OCI-LY1 (cell line): ENCODE data around the gene DICER1.

Source experiments
- H2AFZ ChIP-seq: fragments of 200-600 bp; sonication (generic), shearing (Covaris generic); 2 replicates; pipeline ENCODE4 v1.6.0; 2014; ENCODE audit warnings: antibody characterized with exemption, mild to moderate bottlenecking, low read length
- H3F3A ChIP-seq: fragments of 200-600 bp; sonication (generic), shearing (Covaris generic); 2 replicates; pipeline ENCODE4 v1.6.0; 2014; ENCODE audit warnings: mild to moderate bottlenecking, antibody characterized with exemption, low read length, moderate library complexity; ENCODE audit not compliant: insufficient read depth
- H3K27ac ChIP-seq: fragments of 200-600 bp; sonication (generic); 2 replicates; pipeline ENCODE4 v1.5.1; 2014; ENCODE audit warnings: low read length, mixed run types, mild to moderate bottlenecking, low read depth; ENCODE audit not compliant: poor library complexity, severe bottlenecking
- H3K27me3 ChIP-seq: fragments of 200-600 bp; sonication (generic); 2 replicates; pipeline ENCODE4 v1.6.0; 2014; ENCODE audit warnings: antibody characterized with exemption, mild to moderate bottlenecking, low read length, moderate library complexity; ENCODE audit not compliant: insufficient read depth
- H3K36me3 ChIP-seq: fragments of 200-600 bp; sonication (generic); 2 replicates; pipeline ENCODE4 v1.6.1; 2014; ENCODE audit warnings: mild to moderate bottlenecking, antibody characterized with exemption, low read length, moderate library complexity, mixed read lengths; ENCODE audit not compliant: insufficient read depth
- H3K4me1 ChIP-seq: fragments of 200-600 bp; sonication (generic); 2 replicates; pipeline ENCODE4 v1.5.1; 2014; ENCODE audit warnings: mild to moderate bottlenecking, low read length, moderate library complexity; ENCODE audit not compliant: insufficient read depth, severe bottlenecking
- H3K4me2 ChIP-seq: fragments of 200-600 bp; sonication (generic), shearing (Covaris generic); 2 replicates; pipeline ENCODE4 v1.6.1; 2014; ENCODE audit warnings: low read length
- H3K4me3 ChIP-seq: fragments of 200-600 bp; sonication (generic); 2 replicates; pipeline ENCODE4 v1.5.1; 2014; ENCODE audit warnings: low read length, low read depth, mild to moderate bottlenecking, mixed read lengths; ENCODE audit not compliant: poor library complexity, severe bottlenecking
- H3K79me2 ChIP-seq: fragments of 200-600 bp; shearing (Covaris generic); 2 replicates; pipeline ENCODE4 v1.6.1; 2016; ENCODE audit warnings: mixed run types, low read length, mixed read lengths; ENCODE audit not compliant: insufficient read depth
- H3K9ac ChIP-seq: fragments of 200-600 bp; sonication (generic), shearing (Covaris generic); 2 replicates; pipeline ENCODE4 v1.6.1; 2014; ENCODE audit warnings: mild to moderate bottlenecking, low read length, mixed read lengths
- H3K9me2 ChIP-seq: fragments of 200-600 bp; sonication (generic), shearing (Covaris generic); 2 replicates; pipeline ENCODE4 v1.6.1; 2014; ENCODE audit warnings: low read depth, mild to moderate bottlenecking, low read length, mixed read lengths
- H3K9me3 ChIP-seq: fragments of 200-600 bp; shearing (Covaris generic); 2 replicates; pipeline ENCODE4 v1.6.1; 2014; ENCODE audit warnings: low read length, mixed read lengths
- H4K20me1 ChIP-seq: fragments of 200-600 bp; sonication (generic), shearing (Covaris generic); 2 replicates; pipeline ENCODE4 v1.6.0; 2016; ENCODE audit warnings: mild to moderate bottlenecking, low read length; ENCODE audit not compliant: insufficient read depth
- CTCF ChIP-seq: fragments of 200-600 bp; sonication (generic), shearing (Covaris generic); IDR thresholded peaks from 2 replicates; pipeline ENCODE4 v1.5.1; 2017; ENCODE audit warnings: mild to moderate bottlenecking, antibody characterized with exemption, low read length, moderate library complexity, mixed read lengths
- EZH2 ChIP-seq: fragments of 200-600 bp; sonication (generic), shearing (Covaris generic); IDR thresholded peaks from 2 replicates; pipeline ENCODE4 v1.8.0; 2017; ENCODE audit warnings: borderline replicate concordance, mixed run types, mild to moderate bottlenecking, antibody characterized with exemption, low read length, moderate library complexity, mixed read lengths

The DICER1 gene

GRCh38 chr14:95091581-95091980 is 65.7 kb downstream of the DICER1 start:
- Histone ChIP-seq H3F3A (no peaks in the 10 kb centered on the region), H3K4me3 (no peak overlapping the region), H3K27me3 (no peaks in the 10 kb centered on the region), H3K9ac (no peak overlapping the region), H4K20me1 (no peaks in the 10 kb centered on the region), H3K36me3 (peaks cover 56% of the 10 kb centered on the region), H2AFZ (no peak overlapping the region), H3K4me1 (no peaks in the 10 kb centered on the region), H3K4me2 (no peak overlapping the region), H3K9me2 (no peaks in the 10 kb centered on the region), H3K9me3 (no peaks in the 10 kb centered on the region), H3K79me2 (no peaks in the 10 kb centered on the region), H3K27ac (no peak overlapping the region)
- TF ChIP-seq CTCF (no peak), EZH2 (no peak)

- Histone ChIP-seq H3K9me3 (no peaks in the 10 kb centered on the region), H3F3A (no peaks in the 10 kb centered on the region), H3K9ac (no peak overlapping the region), H2AFZ (no peak overlapping the region), H3K4me1 (no peaks in the 10 kb centered on the region), H3K27me3 (no peaks in the 10 kb centered on the region), H4K20me1 (no peaks in the 10 kb centered on the region), H3K9me2 (no peaks in the 10 kb centered on the region), H3K27ac (no peak overlapping the region), H3K4me3 (no peak overlapping the region), H3K4me2 (no peak overlapping the region), H3K36me3 (peaks cover 58% of the 10 kb centered on the region), H3K79me2 (no peaks in the 10 kb centered on the region)
- TF ChIP-seq CTCF: no peak
- no peak for TF ChIP-seq EZH2
These were observed 68.7 kb downstream of the DICER1 start for GRCh38 chr14:95088665-95089064.

GRCh38 chr14:95087619-95088018 is 69.7 kb downstream of the DICER1 start:
- H3K4me3 ChIP-seq: no peak overlapping the region
- H2AFZ ChIP-seq: no peak overlapping the region
- H3K9me2 ChIP-seq: no peaks in the 10 kb centered on the region
- H3K4me2 ChIP-seq: no peak overlapping the region
- no peaks in the 10 kb centered on the region for H4K20me1 ChIP-seq
- H3K36me3 ChIP-seq: peaks cover 48% of the 10 kb centered on the region
- H3K9me3 ChIP-seq: no peaks in the 10 kb centered on the region
- H3K27me3 ChIP-seq: no peaks in the 10 kb centered on the region
- TF ChIP-seq CTCF (no peak), EZH2 (no peak)
- H3K27ac ChIP-seq: no peak overlapping the region
- no peaks in the 10 kb centered on the region for H3K79me2 ChIP-seq
- H3K9ac ChIP-seq: no peak overlapping the region
- H3F3A ChIP-seq: no peaks in the 10 kb centered on the region
- H3K4me1 ChIP-seq: no peaks in the 10 kb centered on the region
